MM.1S (cell line): Measurements from ENCODE around the gene PHETA1.

ENCODE experiments used
- DNase-seq: peaks from one replicate; pipeline ENCODE4 v3.0.0-alpha.2; 2015
- H2AFZ ChIP-seq: fragments of 300-600 bp; sonication (generic); 2 replicates; pipeline ENCODE4 v1.6.0; 2016; ENCODE audit warnings: antibody characterized with exemption, low read length
- H3F3A ChIP-seq: fragments of 300-600 bp; sonication (generic); 2 replicates; pipeline ENCODE4 v1.6.1; 2016; ENCODE audit warnings: mild to moderate bottlenecking, antibody characterized with exemption, low read length, moderate library complexity, mixed read lengths; ENCODE audit not compliant: insufficient read depth
- H3K27ac ChIP-seq: fragments of 300-600 bp; sonication (generic); 2 replicates; pipeline ENCODE4 v1.5.1; 2016; ENCODE audit warnings: mild to moderate bottlenecking, low read length
- H3K27me3 ChIP-seq: fragments of 300-600 bp; sonication (generic); replicated peaks from 2 replicates; pipeline ENCODE4 v1.6.0; 2016; ENCODE audit warnings: low read length; ENCODE audit not compliant: insufficient read depth
- H3K36me3 ChIP-seq: fragments of 300-600 bp; sonication (generic); replicated peaks from 2 replicates; pipeline ENCODE4 v1.6.1; 2016; ENCODE audit warnings: mild to moderate bottlenecking, low read length, mixed read lengths; ENCODE audit not compliant: insufficient read depth
- H3K4me1 ChIP-seq: fragments of 300-600 bp; sonication (generic); 2 replicates; pipeline ENCODE4 v1.6.1; 2016; ENCODE audit warnings: low read length, mixed read lengths
- H3K4me2 ChIP-seq: fragments of 300-600 bp; sonication (generic); 2 replicates; pipeline ENCODE4 v1.6.0; 2016; ENCODE audit warnings: low read depth, low read length
- H3K4me3 ChIP-seq: fragments of 300-600 bp; sonication (generic); 2 replicates; pipeline ENCODE4 v1.5.1; 2016; ENCODE audit warnings: low read length, mixed read lengths
- H3K79me2 ChIP-seq: fragments of 300-600 bp; sonication (generic); 2 replicates; pipeline ENCODE4 v1.6.1; 2016; ENCODE audit warnings: mixed run types, low read length, mixed read lengths
- H3K9ac ChIP-seq: fragments of 300-600 bp; sonication (generic); 2 replicates; pipeline ENCODE4 v1.6.1; 2016; ENCODE audit warnings: low read length, mixed read lengths
- H3K9me2 ChIP-seq: fragments of 300-600 bp; sonication (generic); replicated peaks from 2 replicates; pipeline ENCODE4 v1.6.1; 2016; ENCODE audit warnings: mild to moderate bottlenecking, low read length, mixed read lengths; ENCODE audit not compliant: insufficient read depth
- H3K9me3 ChIP-seq: fragments of 300-600 bp; sonication (generic); replicated peaks from 2 replicates; pipeline ENCODE4 v1.6.1; 2016; ENCODE audit warnings: mild to moderate bottlenecking, low read length, mixed read lengths; ENCODE audit not compliant: insufficient read depth
- H4K20me1 ChIP-seq: fragments of 300-600 bp; sonication (generic); 2 replicates; pipeline ENCODE4 v1.6.1; 2016; ENCODE audit warnings: mild to moderate bottlenecking, low read length, moderate library complexity, mixed read lengths; ENCODE audit not compliant: insufficient read depth
- EZH2 ChIP-seq: fragments of 300-600 bp; sonication (generic); optimal IDR thresholded peaks from 2 replicates; pipeline ENCODE3; 2017; ENCODE audit warnings: low read depth, mild to moderate bottlenecking, antibody characterized with exemption, low read length, mixed read lengths
- EZH2phosphoT487 ChIP-seq: fragments of 300-600 bp; sonication (generic); IDR thresholded peaks from 2 replicates; pipeline ENCODE4 v1.6.1; 2018; ENCODE audit warnings: antibody characterized with exemption, low read length
- TF ChIP-seq, protein P1 (sequence below): fragments of 300-600 bp; sonication (generic); IDR thresholded peaks from 2 replicates; pipeline ENCODE4 v1.5.1; 2016; ENCODE audit warnings: antibody characterized with exemption, low read length, mixed read lengths

Gene PHETA1

DNA sequence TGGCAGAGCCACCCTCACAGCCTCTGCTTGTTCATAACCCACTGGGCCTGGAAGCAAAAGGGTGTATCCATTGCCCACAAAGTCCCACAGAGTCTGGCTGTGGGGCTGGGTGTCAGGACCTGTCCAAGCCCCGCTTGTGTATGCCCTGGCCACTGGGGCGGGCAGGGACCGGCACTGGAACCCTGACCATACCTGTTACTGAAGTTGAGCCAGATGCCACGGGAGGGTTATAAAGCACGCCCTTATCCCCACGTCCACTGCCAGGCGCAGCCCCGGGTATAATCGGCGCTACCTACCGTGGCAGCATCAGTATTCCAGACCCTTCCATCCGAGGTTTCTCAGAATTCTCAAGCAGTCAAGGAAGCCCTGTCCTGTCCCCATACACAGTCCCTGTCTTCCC, 40.8 kb downstream of the PHETA1 start:
- Histone ChIP-seq H3K9me2 (no peaks in the 10 kb centered on the region), H2AFZ (no peak overlapping the region), H3K4me3 (no peak overlapping the region), H3K9me3 (no peaks in the 10 kb centered on the region), H3K4me1 (no peaks in the 10 kb centered on the region), H3K27me3 (no peaks in the 10 kb centered on the region), H3K4me2 (no peak overlapping the region), H3K9ac (no peak overlapping the region), H3K79me2 (no peaks in the 10 kb centered on the region), H3K36me3 (no peaks in the 10 kb centered on the region), H3K27ac (no peak overlapping the region), H3F3A (no peaks in the 10 kb centered on the region), H4K20me1 (no peaks in the 10 kb centered on the region)
- DNase-seq, result no peak
- TF ChIP-seq EZH2phosphoT487, result no peak
- no peak for TF ChIP-seq EZH2
- TF ChIP-seq, protein P1, sequence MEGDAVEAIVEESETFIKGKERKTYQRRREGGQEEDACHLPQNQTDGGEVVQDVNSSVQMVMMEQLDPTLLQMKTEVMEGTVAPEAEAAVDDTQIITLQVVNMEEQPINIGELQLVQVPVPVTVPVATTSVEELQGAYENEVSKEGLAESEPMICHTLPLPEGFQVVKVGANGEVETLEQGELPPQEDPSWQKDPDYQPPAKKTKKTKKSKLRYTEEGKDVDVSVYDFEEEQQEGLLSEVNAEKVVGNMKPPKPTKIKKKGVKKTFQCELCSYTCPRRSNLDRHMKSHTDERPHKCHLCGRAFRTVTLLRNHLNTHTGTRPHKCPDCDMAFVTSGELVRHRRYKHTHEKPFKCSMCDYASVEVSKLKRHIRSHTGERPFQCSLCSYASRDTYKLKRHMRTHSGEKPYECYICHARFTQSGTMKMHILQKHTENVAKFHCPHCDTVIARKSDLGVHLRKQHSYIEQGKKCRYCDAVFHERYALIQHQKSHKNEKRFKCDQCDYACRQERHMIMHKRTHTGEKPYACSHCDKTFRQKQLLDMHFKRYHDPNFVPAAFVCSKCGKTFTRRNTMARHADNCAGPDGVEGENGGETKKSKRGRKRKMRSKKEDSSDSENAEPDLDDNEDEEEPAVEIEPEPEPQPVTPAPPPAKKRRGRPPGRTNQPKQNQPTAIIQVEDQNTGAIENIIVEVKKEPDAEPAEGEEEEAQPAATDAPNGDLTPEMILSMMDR, result no peak

DNA sequence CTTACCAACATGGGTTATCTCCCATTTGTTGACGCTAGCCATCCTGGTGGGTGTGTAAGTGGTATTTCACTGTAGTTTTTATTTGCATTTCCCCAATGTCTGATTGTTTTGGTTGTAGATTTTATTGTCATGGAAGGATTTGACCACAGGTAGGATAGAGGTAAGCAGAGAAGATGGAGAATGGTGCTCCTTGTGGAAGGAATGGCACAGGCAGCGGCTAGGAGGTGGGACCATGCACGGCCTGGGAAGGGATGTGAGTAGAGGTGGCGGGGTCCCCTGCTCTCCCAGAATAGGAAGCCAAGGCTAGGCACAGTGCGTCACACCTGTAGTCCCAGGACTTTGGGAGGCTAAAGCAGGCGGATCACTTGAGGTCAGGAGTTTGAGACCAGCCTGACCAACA, 41.4 kb downstream of the PHETA1 start:
- Histone ChIP-seq H3K36me3 (no peaks in the 10 kb centered on the region), H3K4me2 (no peak overlapping the region), H3K9me2 (no peaks in the 10 kb centered on the region), H3K27ac (no peak overlapping the region), H3K79me2 (no peaks in the 10 kb centered on the region), H4K20me1 (no peaks in the 10 kb centered on the region), H3K27me3 (no peaks in the 10 kb centered on the region), H3K4me3 (no peak overlapping the region), H3K4me1 (no peaks in the 10 kb centered on the region), H3K9me3 (no peaks in the 10 kb centered on the region), H3F3A (no peaks in the 10 kb centered on the region), H3K9ac (no peak overlapping the region), H2AFZ (no peak overlapping the region)
- TF ChIP-seq EZH2phosphoT487 (no peak), EZH2 (no peak)
- TF ChIP-seq, protein P1, result no peak
- DNase-seq, result no peak

DNA sequence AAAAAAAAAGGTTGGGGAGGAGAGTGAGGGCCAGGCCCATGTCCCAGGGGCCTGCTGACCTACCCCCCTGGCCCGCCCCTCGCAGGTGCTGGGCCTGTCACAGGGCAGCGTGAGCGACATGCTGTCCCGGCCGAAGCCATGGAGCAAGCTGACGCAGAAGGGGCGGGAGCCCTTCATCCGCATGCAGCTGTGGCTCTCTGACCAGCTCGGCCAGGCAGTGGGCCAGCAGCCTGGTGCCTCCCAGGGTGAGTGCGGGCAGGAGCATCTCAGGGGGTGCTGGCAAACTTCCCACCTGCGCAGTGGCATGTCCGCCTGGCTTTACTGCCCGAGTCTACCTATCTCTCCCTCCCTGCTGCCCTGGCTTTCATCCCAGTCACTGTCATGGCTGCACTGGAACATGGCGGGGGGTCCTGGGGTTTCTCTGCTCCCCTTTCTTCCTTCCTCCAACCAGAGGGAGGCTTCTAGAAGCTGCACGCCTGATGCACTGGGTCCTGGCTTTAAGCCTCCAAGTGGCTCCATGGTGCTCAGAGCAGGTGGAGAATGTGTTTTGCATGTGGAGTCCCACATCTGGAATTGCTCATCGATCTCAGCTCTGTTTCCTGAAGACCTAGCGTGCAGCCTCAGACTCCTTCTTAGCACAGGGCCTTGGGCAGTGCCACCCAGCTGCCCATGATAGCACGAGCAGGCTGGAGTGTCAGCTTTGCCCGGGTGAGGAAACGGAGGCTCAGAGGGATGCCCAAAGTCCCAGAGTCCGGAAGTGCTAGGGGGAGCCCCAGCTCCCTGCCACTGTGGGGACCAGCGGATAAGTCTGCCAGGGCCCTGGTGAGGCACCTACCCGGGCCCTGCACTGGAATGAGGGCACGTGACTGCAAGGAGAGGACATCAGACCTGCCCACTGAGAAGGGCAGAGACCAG, 46.3 kb downstream of the PHETA1 start:
- H2AFZ ChIP-seq, result no peak overlapping the region
- H3F3A ChIP-seq, result no peaks in the 10 kb centered on the region
- no peak overlapping the region for H3K4me2 ChIP-seq
- DNase-seq, result no peak
- no peaks in the 10 kb centered on the region for H3K36me3 ChIP-seq
- H3K27me3 ChIP-seq, result no peaks in the 10 kb centered on the region
- H3K9me2 ChIP-seq, result no peaks in the 10 kb centered on the region
- H3K9ac ChIP-seq, result no peak overlapping the region
- H3K27ac ChIP-seq, result no peak overlapping the region
- no peak for TF ChIP-seq EZH2phosphoT487
- no peak for TF ChIP-seq EZH2
- TF ChIP-seq, protein P1, result no peak
- H4K20me1 ChIP-seq, result no peaks in the 10 kb centered on the region
- H3K9me3 ChIP-seq, result no peaks in the 10 kb centered on the region
- no peaks in the 10 kb centered on the region for H3K4me1 ChIP-seq
- H3K4me3 ChIP-seq, result no peak overlapping the region
- no peaks in the 10 kb centered on the region for H3K79me2 ChIP-seq
